Thoracic aorta (tissue), 2 donors: ENCODE data around the gene ABTB1. TPM values are rescaled to one million over a fixed set of nuclear protein-coding genes. Genes with fewer than 3 reads are reported as not detected.

Source experiments
- ATAC-seq: fragments of 150-250 bp; one replicate; pipeline ENCODE4 v1.8.0; 2017; ENCODE audit warnings: low read depth; ENCODE audit not compliant: insufficient number of reproducible peaks, low FRiP score
- DNase-seq: peaks from one replicate; pipeline ENCODE4 v3.0.0-alpha.2; 2020; ENCODE audit warnings: low spot score
- H3K27ac ChIP-seq, 2 donors: fragments of 200-600 bp; sonication (generic); 1 replicate in 1 of 2; 2 replicates in 1 of 2; pipeline ENCODE4 v1.5.1; 2016; ENCODE audit warnings: mild to moderate bottlenecking in 2 of 2, moderate library complexity in 2 of 2
- H3K27me3 ChIP-seq: fragments of 200-600 bp; sonication (generic); replicated peaks from 2 replicates; pipeline ENCODE4 v1.6.0; 2016; ENCODE audit warnings: mild to moderate bottlenecking; ENCODE audit not compliant: insufficient read depth
- H3K36me3 ChIP-seq: fragments of 200-600 bp; sonication (generic); one replicate; pipeline ENCODE4 v1.5.1; 2016
- H3K4me1 ChIP-seq, 2 donors: fragments of 200-600 bp; sonication (generic); 1 replicate in 1 of 2; 2 replicates in 1 of 2; pipeline versions ENCODE4 v1.5.1 to v1.6.0; 2016; ENCODE audit warnings: low read depth in 2 of 2, mild to moderate bottlenecking in 1 of 2; ENCODE audit not compliant: control insufficient read depth in 1 of 2
- H3K4me3 ChIP-seq: fragments of 200-600 bp; sonication (generic); 2 replicates; pipeline ENCODE4 v1.5.1; 2016; ENCODE audit warnings: mild to moderate bottlenecking
- H3K9me3 ChIP-seq: fragments of 200-600 bp; sonication (generic); 2 replicates; pipeline ENCODE4 v1.5.1; 2016
- CTCF ChIP-seq: fragments of 200-600 bp; sonication (generic); IDR thresholded peaks from one replicate; pipeline ENCODE4 v1.5.1; 2019; ENCODE audit warnings: antibody characterized with exemption
- total RNA-seq, 2 donors: library from RNA; depleted of rRNA; stranded (reverse); fragments of >200 nt; gene quantifications; one replicate each; pipeline versions ENCODE4 v1.1.0 to v1.2.3, GENCODE V29; 2016

Gene ABTB1
- total RNA-seq, 2 donors from 2014 or later = 71.7 to 78.7 TPM

DNA sequence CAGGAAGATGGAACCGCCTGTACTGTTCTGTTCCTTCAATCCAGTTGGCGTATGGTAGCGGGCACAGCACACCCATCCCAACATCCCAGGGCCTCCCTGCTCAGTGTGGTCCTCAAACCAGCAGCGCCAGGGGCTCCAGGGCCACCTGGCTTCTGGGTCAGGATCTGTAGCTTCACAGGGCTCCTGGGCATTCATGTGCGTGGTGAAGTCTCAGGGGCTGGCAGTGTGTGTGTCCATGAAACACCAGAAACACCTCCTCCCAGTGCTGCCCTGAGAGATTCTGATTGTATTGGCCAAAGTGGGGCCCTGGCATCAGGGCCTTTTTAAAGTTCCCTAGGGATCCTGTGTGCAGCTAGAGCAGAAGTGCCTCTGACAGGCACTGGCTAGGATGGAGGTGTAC lies 42.1 kb downstream of the ABTB1 start:
- H3K27me3 ChIP-seq = no peaks in the 10 kb centered on the region
- no peaks in the 10 kb centered on the region for H3K9me3 ChIP-seq
- H3K36me3 ChIP-seq = no peaks in the 10 kb centered on the region
- no peak for DNase-seq
- no peak overlapping the region for H3K4me3 ChIP-seq
- no peak overlapping the region for H3K27ac ChIP-seq
- peaks cover 18 to 63% of the 10 kb centered on the region in 2 donors for H3K4me1 ChIP-seq
- ATAC-seq = no peak
- no peak for TF ChIP-seq CTCF

DNA sequence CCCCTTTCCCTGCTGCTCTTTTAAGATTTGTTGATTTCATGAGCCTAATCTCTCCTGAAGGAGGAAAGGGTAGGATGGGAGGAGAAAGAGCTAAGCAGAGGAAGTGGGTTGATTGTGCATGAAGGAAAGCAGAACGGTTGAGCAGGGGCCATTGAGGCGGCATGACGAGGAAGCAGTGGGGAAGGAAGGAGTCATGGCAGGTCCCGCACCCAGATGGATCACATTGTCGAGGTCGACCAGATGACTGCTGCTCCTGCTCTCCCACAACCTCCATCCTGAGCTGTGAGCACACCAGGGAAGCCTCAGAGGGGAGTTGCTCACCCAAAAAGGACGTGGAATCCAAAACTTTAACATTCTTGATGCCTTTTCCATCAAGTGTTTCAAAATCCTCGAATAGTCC lies 42.8 kb downstream of the ABTB1 start:
- Histone ChIP-seq H3K9me3 (no peaks in the 10 kb centered on the region), H3K36me3 (peaks cover 6% of the 10 kb centered on the region), H3K27ac (no peak overlapping the region), H3K4me3 (no peak overlapping the region), H3K27me3 (no peaks in the 10 kb centered on the region), H3K4me1 (peaks cover 15 to 57% of the 10 kb centered on the region in 2 donors)
- ATAC-seq (no peak), DNase-seq (no peak)
- no peak for TF ChIP-seq CTCF

- DNase-seq (no peak), ATAC-seq (no peak)
- Histone ChIP-seq H3K27me3 (no peaks in the 10 kb centered on the region), H3K36me3 (peaks cover 11% of the 10 kb centered on the region), H3K4me1 (peaks cover 14 to 48% of the 10 kb centered on the region in 2 donors), H3K27ac (no peak overlapping the region), H3K4me3 (no peak overlapping the region), H3K9me3 (no peaks in the 10 kb centered on the region)
- no peak for TF ChIP-seq CTCF
Measured at GRCh38 chr3:127716384-127716783, 43.6 kb downstream of the ABTB1 start.

GRCh38 chr3:127717357-127718244 lies 44.8 kb downstream of the ABTB1 start:
- Histone ChIP-seq H3K9me3 (no peaks in the 10 kb centered on the region), H3K4me1 (peaks cover 12 to 45% of the 10 kb centered on the region in 2 donors), H3K36me3 (peaks cover 11% of the 10 kb centered on the region), H3K4me3 (no peak overlapping the region), H3K27ac (no peak overlapping the region), H3K27me3 (no peaks in the 10 kb centered on the region)
- TF ChIP-seq CTCF = no peak
- ATAC-seq (no peak), DNase-seq (no peak)

- no peak overlapping the region for H3K27ac ChIP-seq
- DNase-seq = no peak
- no peak for ATAC-seq
- no peak overlapping the region for H3K4me3 ChIP-seq
- H3K9me3 ChIP-seq = no peaks in the 10 kb centered on the region
- no peaks in the 10 kb centered on the region for H3K27me3 ChIP-seq
- no peak for TF ChIP-seq CTCF
- peaks cover 5 to 45% of the 10 kb centered on the region in 2 donors for H3K4me1 ChIP-seq
- H3K36me3 ChIP-seq = peaks cover 11% of the 10 kb centered on the region
Measured at GRCh38 chr3:127718245-127718915, 45.6 kb downstream of the ABTB1 start.
